Common myeloid progenitor, CD34-positive (primary cell): ENCODE measurements around the gene KRTAP6-1.

Source experiments
- CTCF ChIA-PET: fragments of 350-600 bp; sonication (Branson Sonifier 250); formaldehyde crosslinking; loops from one replicate; lab custom pipeline; 2021; ENCODE audit warnings: antibody characterized with exemption; lab: Charles Lee
- POLR2A ChIA-PET: fragments of 350-600 bp; sonication (Branson Sonifier 250); formaldehyde crosslinking; loops from one replicate; lab custom pipeline; 2021; ENCODE audit warnings: antibody characterized with exemption; lab: Charles Lee
- DNase-seq, 3 donors: peaks; one replicate each; pipeline versions ENCODE4 v3.0.0 to v3.0.0-alpha.2; 2013
- H3K27ac ChIP-seq, 2 experiments: 1 replicate in 1 of 2; 2 replicates in 1 of 2; pipeline ENCODE4 v1.7.0; 2013; ENCODE audit warnings: inconsistent platforms in 2 of 2, low read length in 2 of 2, mild to moderate bottlenecking in 2 of 2, low read depth in 1 of 2, moderate library complexity in 1 of 2; ENCODE audit not compliant: severe bottlenecking in 2 of 2, insufficient read depth in 1 of 2, poor library complexity in 1 of 2
- H3K27me3 ChIP-seq, 5 experiments: replicated peaks in 2 of 5; 1 replicate in 3 of 5; 2 replicates in 2 of 5; pipeline versions ENCODE4 v1.6.1 to v1.7.0; 2013; ENCODE audit warnings: low read length in 4 of 5, mild to moderate bottlenecking in 2 of 5, moderate library complexity in 2 of 5, inconsistent platforms in 1 of 5; ENCODE audit not compliant: insufficient read depth in 5 of 5, control insufficient read depth in 4 of 5
- H3K36me3 ChIP-seq, 4 experiments: 1 replicate in 2 of 4; 2 replicates in 2 of 4; pipeline versions ENCODE4 v1.6.1 to v1.7.0; 2013; ENCODE audit warnings: low read length in 3 of 4, control low read depth in 1 of 4, mild to moderate bottlenecking in 1 of 4; ENCODE audit not compliant: control insufficient read depth in 4 of 4, insufficient read depth in 4 of 4
- H3K4me1 ChIP-seq, 4 experiments: 1 replicate in 3 of 4; 2 replicates in 1 of 4; pipeline versions ENCODE4 v1.6.1 to v1.7.1; 2013; ENCODE audit warnings: low read length in 3 of 4, mild to moderate bottlenecking in 3 of 4, control low read depth in 1 of 4, inconsistent platforms in 1 of 4, moderate library complexity in 1 of 4; ENCODE audit not compliant: control insufficient read depth in 4 of 4, insufficient read depth in 4 of 4; ENCODE audit errors: control extremely low read depth in 1 of 4
- H3K4me3 ChIP-seq, 7 experiments: 1 replicate in 4 of 7; 2 replicates in 3 of 7; pipeline versions ENCODE4 v1.5.1 to v1.7.0; 2013; ENCODE audit warnings: mild to moderate bottlenecking in 7 of 7, low read length in 6 of 7, moderate library complexity in 6 of 7, inconsistent platforms in 2 of 7, low read depth in 2 of 7, control low read depth in 1 of 7; ENCODE audit not compliant: insufficient read depth in 4 of 7, control insufficient read depth in 1 of 7; ENCODE audit errors: extremely low read depth in 1 of 7
- H3K9me3 ChIP-seq, 5 experiments: 1 replicate in 4 of 5; 2 replicates in 1 of 5; pipeline versions ENCODE4 v1.6.1 to v1.7.1; 2013; ENCODE audit warnings: low read length in 4 of 5, mild to moderate bottlenecking in 2 of 5, inconsistent platforms in 1 of 5, low read depth in 1 of 5, moderate library complexity in 1 of 5; ENCODE audit not compliant: control insufficient read depth in 4 of 5, insufficient read depth in 2 of 5; ENCODE audit errors: control extremely low read depth in 1 of 5
- WGBS: methylation state at CpG from one replicate; pipeline ENCODE4 v1.1.5; 2013; ENCODE audit not compliant: insufficient coverage; 5-methylcytosine and 5-hydroxymethylcytosine counted together

KRTAP6-1 gene

DNA sequence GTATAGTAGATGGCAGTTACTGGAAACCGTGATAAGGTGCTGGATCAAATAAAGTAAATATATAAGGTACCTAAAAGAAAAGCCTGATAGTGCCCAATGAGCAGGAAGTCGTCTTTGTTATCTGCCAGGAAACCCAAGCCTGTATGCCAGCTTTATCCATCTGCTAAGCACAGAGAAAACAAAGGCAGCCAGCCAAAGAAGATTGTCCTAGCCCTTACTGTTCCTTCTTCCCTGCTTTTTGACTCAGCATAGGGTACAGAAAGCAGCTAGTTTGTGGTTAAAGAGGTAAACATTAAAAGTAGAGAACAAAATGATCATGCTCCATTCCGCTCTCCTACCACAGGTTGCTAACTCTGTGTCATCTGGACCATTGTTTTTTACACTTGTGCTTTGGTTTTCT is 33.6 kb downstream of the KRTAP6-1 start:
- WGBS = 57% methylated on average over 2 of the region's 3 CpGs
- CTCF ChIA-PET = no interaction called here

DNA sequence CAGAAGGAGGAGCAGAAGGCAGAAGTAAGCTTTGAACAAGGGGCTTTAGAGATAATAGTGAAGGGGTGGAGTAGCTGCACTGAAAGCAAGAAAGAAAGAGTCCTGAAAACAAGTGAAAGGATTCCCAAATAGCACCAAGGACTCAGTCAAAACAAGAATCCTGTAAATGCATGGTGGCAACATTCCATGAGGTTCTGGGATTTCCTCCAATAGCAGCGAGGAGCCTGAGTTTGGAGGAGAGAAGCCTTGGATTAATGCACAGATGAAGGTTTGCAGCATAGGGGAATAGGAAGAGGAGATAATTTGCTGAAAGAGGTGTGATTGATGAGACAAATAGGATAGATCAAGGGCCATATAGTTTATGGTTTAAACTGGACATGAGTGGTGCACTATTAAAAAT is 34.4 kb downstream of the KRTAP6-1 start:
- Histone ChIP-seq H3K4me3 (no peak overlapping the region), H3K9me3 (no peaks in the 10 kb centered on the region), H3K36me3 (no peaks in the 10 kb centered on the region), H3K27me3 (no peaks in the 10 kb centered on the region), H3K4me1 (no peaks in the 10 kb centered on the region), H3K27ac (no peak overlapping the region)
- POLR2A ChIA-PET = no interaction called here
- CTCF ChIA-PET = no interaction called here
- DNase-seq = no peak
- 93% methylated on average over 1 of the region's 1 CpG for WGBS

More for the DNA sequence above, 33.6 kb downstream of the KRTAP6-1 start:
- no peaks in the 10 kb centered on the region for H3K27me3 ChIP-seq
- no peak overlapping the region for H3K4me3 ChIP-seq
- DNase-seq = no peak
- H3K4me1 ChIP-seq = no peaks in the 10 kb centered on the region
- H3K27ac ChIP-seq = no peak overlapping the region
- POLR2A ChIA-PET = no interaction called here
- no peaks in the 10 kb centered on the region for H3K9me3 ChIP-seq
- H3K36me3 ChIP-seq = no peaks in the 10 kb centered on the region

DNA sequence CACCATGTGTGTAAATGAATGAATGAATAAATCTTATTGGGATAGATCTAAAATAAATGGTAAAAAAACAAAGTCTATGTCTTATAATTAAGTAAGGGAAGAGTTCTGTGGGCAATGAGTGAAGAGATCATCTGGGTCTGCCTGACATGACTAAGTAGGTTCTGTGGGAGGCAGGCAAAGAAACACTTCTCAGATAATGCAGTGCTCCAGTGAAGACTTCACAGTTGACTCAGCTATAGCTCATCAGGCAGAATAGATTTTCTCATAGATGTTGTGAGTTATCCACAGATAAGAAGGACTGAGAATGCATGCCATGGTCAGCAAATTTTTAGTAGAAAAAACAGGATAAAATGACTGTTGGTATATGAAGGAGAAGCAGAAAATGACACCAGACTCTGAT is 36.0 kb downstream of the KRTAP6-1 start:
- ChIA-PET CTCF (no interaction called here), POLR2A (no interaction called here)
- Histone ChIP-seq H3K4me3 (no peak overlapping the region), H3K27me3 (no peaks in the 10 kb centered on the region), H3K27ac (no peak overlapping the region), H3K9me3 (no peaks in the 10 kb centered on the region), H3K36me3 (no peaks in the 10 kb centered on the region), H3K4me1 (no peaks in the 10 kb centered on the region)
- DNase-seq = no peak

DNA sequence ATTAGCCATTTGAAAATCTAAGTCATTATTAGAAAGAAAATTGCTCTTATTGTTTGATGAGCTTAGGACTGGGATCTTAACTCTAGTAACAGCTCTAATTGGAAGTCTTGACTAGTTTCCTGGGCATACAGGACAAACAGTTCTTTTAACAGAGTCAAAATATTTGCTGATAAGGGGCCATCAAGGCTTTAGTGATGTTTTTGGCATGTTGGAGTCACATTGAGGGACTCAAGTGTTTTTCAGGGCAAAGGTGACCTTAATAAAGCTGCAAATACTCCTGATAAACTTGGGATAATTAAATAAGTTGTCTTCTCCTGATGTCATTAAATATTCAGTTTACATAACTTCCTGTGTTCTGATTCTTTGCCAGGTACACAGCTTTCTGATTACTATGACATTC is 46.1 kb downstream of the KRTAP6-1 start:
- ChIA-PET CTCF (no interaction called here), POLR2A (no interaction called here)
- H3K4me1 ChIP-seq = no peaks in the 10 kb centered on the region
- DNase-seq = no peak
- H3K4me3 ChIP-seq = no peak overlapping the region
- H3K27ac ChIP-seq = no peak overlapping the region
- H3K36me3 ChIP-seq = no peaks in the 10 kb centered on the region
- H3K27me3 ChIP-seq = no peaks in the 10 kb centered on the region
- no peaks in the 10 kb centered on the region for H3K9me3 ChIP-seq

DNA sequence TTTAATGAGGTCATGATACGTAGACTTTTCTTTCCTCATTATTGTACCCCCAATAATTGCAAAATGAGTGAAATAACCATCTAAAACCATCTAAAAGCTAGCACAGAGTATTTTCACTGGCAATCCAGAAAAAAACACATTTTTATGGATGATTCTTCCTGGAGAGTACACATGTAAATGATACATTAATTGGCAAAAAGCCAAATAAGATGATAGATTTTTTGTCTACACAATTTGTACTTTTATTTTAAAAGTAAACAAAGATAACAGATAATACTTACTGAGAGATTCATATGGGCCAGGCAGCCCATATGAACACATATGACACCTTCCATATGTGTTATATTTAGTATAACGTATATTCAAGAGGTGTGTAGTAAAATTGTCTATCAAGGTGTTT is 50.1 kb downstream of the KRTAP6-1 start:
- Histone ChIP-seq H3K36me3 (no peaks in the 10 kb centered on the region), H3K27me3 (no peaks in the 10 kb centered on the region), H3K9me3 (no peaks in the 10 kb centered on the region), H3K4me1 (no peaks in the 10 kb centered on the region), H3K27ac (no peak overlapping the region), H3K4me3 (no peak overlapping the region)
- ChIA-PET POLR2A (no interaction called here), CTCF (no interaction called here)
- 100% methylated on average over 1 of the region's 2 CpGs for WGBS
- DNase-seq = no peak
